Type B pancreatic cell (in vitro differentiated cells): ENCODE measurements around the gene BRCA2. TPM values are rescaled to one million over a fixed set of nuclear protein-coding genes. Genes with fewer than 3 reads are reported as not detected.
"Not testable (repeated sequence)": the region's sequence is repeated elsewhere in the genome, so short reads cannot be mapped to it uniquely, and the experiment has no call there.

Experiments used
- DNase-seq: peaks from one replicate; pipeline ENCODE4 v3.0.0; 2021; ENCODE audit warnings: mixed read lengths; ENCODE audit not compliant: unreplicated experiment; ENCODE audit errors: extremely low spot score
- H3K27ac Mint-ChIP-seq: 2 replicates; pipeline ENCODE4 v1.8.0; 2021; ENCODE audit warnings: mild to moderate bottlenecking, mixed read lengths
- H3K27me3 Mint-ChIP-seq: 2 replicates; pipeline ENCODE4 v1.8.0; 2021; ENCODE audit warnings: mixed read lengths
- H3K36me3 Mint-ChIP-seq: 2 replicates; pipeline ENCODE4 v1.8.0; 2021; ENCODE audit warnings: mixed read lengths
- H3K4me1 Mint-ChIP-seq: one replicate; pipeline ENCODE4 v1.8.0; 2021; ENCODE audit warnings: mixed read lengths; ENCODE audit not compliant: unreplicated experiment
- H3K4me3 Mint-ChIP-seq: 2 replicates; pipeline ENCODE4 v1.8.0; 2021; ENCODE audit warnings: mild to moderate bottlenecking, mixed read lengths
- H3K9me3 Mint-ChIP-seq: 2 replicates; pipeline ENCODE4 v1.8.0; 2021; ENCODE audit warnings: mixed read lengths
- CTCF ChIP-seq: fragments of 200-600 bp; sonication (generic); conservative IDR thresholded peaks from 2 replicates; pipeline ENCODE4 v1.5.0; 2021; ENCODE audit warnings: antibody characterized with exemption, mild to moderate bottlenecking
- total RNA-seq: library from RNA; stranded (reverse); gene quantifications from 2 replicates; pipeline ENCODE4 v1.2.1, GENCODE V29; 2021; ENCODE audit warnings: low replicate concordance

Gene BRCA2
- total RNA-seq, 1 donor from 2014 or later: 10.6 TPM

- Mint-ChIP-seq H3K9me3 (no peaks in the 10 kb centered on the region), H3K27me3 (no peaks in the 10 kb centered on the region), H3K36me3 (peaks cover 21% of the 10 kb centered on the region), H3K4me1 (no peaks in the 10 kb centered on the region), H3K27ac (no peak overlapping the region), H3K4me3 (no peak overlapping the region)
- no peak for TF ChIP-seq CTCF
- DNase-seq: no peak
Measured at GRCh38 chr13:32340914-32341313, 25.6 kb downstream of the BRCA2 start.

- TF ChIP-seq CTCF: no peak
- H3K36me3 Mint-ChIP-seq: peaks cover 24% of the 10 kb centered on the region
- H3K9me3 Mint-ChIP-seq: no peaks in the 10 kb centered on the region
- no peak overlapping the region for H3K27ac Mint-ChIP-seq
- no peaks in the 10 kb centered on the region for H3K27me3 Mint-ChIP-seq
- H3K4me1 Mint-ChIP-seq: no peaks in the 10 kb centered on the region
- no peak overlapping the region for H3K4me3 Mint-ChIP-seq
- DNase-seq: no peak
Measured at GRCh38 chr13:32347651-32348050, 32.3 kb downstream of the BRCA2 start.

GRCh38 chr13:32350839-32351441, 35.6 kb downstream of the BRCA2 start:
- H3K9me3 Mint-ChIP-seq, H3K27ac Mint-ChIP-seq, H3K27me3 Mint-ChIP-seq, H3K4me1 Mint-ChIP-seq, H3K4me3 Mint-ChIP-seq, DNase-seq: not testable (repeated sequence)
- peaks cover 24% of the 10 kb centered on the region for H3K36me3 Mint-ChIP-seq

GRCh38 chr13:32354040-32354439, 38.7 kb downstream of the BRCA2 start:
- H3K36me3 Mint-ChIP-seq: peaks cover 13% of the 10 kb centered on the region

GRCh38 chr13:32355935-32356334, 40.6 kb downstream of the BRCA2 start:
- not testable (repeated sequence) for H3K4me3 Mint-ChIP-seq

More at GRCh38 chr13:32354040-32354439, 38.7 kb downstream of the BRCA2 start:
- DNase-seq: no peak
- Mint-ChIP-seq H3K27ac (no peak overlapping the region), H3K27me3 (no peaks in the 10 kb centered on the region), H3K4me1 (no peaks in the 10 kb centered on the region), H3K4me3 (no peak overlapping the region), H3K9me3 (no peaks in the 10 kb centered on the region)
- TF ChIP-seq CTCF: no peak

GRCh38 chr13:32362574-32362973, 47.3 kb downstream of the BRCA2 start:
- no peak overlapping the region for H3K27ac Mint-ChIP-seq
- TF ChIP-seq CTCF: no peak
- H3K27me3 Mint-ChIP-seq: no peaks in the 10 kb centered on the region
- no peaks in the 10 kb centered on the region for H3K4me1 Mint-ChIP-seq
- no peak for DNase-seq
- no peak overlapping the region for H3K4me3 Mint-ChIP-seq
- no peaks in the 10 kb centered on the region for H3K9me3 Mint-ChIP-seq
- H3K36me3 Mint-ChIP-seq: peaks cover 9% of the 10 kb centered on the region

More at GRCh38 chr13:32355935-32356334, 40.6 kb downstream of the BRCA2 start:
- not testable (repeated sequence) for H3K9me3 Mint-ChIP-seq, H3K4me1 Mint-ChIP-seq, DNase-seq, H3K27ac Mint-ChIP-seq, H3K27me3 Mint-ChIP-seq
- peaks cover 10% of the 10 kb centered on the region for H3K36me3 Mint-ChIP-seq

- H3K4me1 Mint-ChIP-seq: no peaks in the 10 kb centered on the region
- H3K4me3 Mint-ChIP-seq: no peak overlapping the region
- TF ChIP-seq CTCF: no peak
- H3K9me3 Mint-ChIP-seq: no peaks in the 10 kb centered on the region
- DNase-seq: no peak
- H3K27ac Mint-ChIP-seq: no peak overlapping the region
- H3K27me3 Mint-ChIP-seq: no peaks in the 10 kb centered on the region
- peaks cover 38% of the 10 kb centered on the region for H3K36me3 Mint-ChIP-seq
Measured at GRCh38 chr13:32370805-32371204, 55.5 kb downstream of the BRCA2 start.
